Stimulated activated CD4-positive, alpha-beta T cell treated with anti-CD3 and anti-CD28 coated beads, Interleukin-2, amount 100 ng/mL, for 4 hours (primary cell): Measurements from ENCODE around the gene FGL2.
"Not testable (repeated sequence)": the region's sequence is repeated elsewhere in the genome, so short reads cannot be mapped to it uniquely, and the experiment has no call there.

Source experiments
- DNase-seq: peaks from one replicate; pipeline ENCODE4 v3.0.0-alpha.2; 2020; ENCODE audit warnings: low read depth

Gene FGL2

DNA sequence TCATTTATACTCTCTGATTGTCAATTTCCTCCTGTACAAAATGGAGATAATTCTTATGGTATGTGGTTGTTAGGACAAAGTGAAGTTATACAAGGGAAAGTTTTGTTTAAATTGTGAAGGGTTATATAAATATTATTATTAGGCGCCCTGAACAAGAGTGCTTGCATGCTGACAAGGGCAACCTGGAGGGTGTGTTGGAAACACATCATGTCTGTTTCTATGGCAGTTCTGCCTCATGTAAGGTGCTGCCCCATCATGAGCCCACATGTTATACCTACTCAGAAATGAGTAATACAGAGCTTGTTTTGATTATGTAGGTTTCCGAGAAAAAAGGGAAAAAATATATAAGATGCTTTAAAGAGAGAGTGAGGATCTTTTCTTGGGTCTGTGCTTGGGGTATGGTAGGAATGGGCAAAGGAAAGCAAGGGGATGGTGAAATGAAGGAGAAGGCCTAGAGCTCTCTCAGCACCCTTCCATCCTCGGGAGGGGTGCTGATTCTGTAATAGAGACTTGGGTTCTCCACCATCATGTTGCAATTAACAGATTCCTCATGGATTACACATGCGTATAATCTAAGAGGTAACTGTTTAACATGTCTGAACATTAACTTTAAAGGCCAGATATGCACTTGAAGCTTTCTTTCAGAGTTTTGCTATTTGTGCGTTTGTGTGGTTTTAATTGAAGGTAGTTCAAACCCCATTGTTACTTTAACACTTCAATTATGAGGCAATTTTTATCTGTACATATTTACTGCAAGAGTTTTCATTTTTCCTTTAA, 43.8 kb downstream of the FGL2 start:
- DNase-seq, result not testable (repeated sequence)

DNA sequence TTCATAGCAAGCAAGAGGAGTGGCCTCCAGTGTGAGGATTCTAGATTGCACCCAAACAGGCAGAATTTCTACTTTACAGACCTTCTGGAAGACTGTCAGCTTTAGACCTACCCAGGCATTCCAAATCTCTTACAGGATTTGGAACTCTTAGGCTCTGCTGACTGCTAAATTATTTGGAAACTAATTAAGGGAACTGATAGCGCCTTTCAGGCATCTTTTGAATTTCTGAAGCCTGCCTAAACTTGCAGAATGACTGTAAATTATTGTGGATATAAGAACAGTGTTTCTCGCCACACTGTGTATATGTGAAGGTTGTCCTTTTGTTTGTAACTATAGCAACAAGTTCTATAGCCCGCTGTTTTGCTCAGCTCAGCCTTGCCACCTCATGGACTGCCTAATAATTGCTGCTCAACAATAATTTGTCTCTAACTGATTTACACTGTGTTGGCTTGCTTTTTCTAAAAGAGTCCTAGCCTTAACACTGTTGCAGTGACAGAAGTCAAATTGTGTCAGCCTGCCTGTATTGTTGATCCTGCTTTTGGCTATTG, 44.6 kb downstream of the FGL2 start:
- DNase-seq, result not testable (repeated sequence)

DNA sequence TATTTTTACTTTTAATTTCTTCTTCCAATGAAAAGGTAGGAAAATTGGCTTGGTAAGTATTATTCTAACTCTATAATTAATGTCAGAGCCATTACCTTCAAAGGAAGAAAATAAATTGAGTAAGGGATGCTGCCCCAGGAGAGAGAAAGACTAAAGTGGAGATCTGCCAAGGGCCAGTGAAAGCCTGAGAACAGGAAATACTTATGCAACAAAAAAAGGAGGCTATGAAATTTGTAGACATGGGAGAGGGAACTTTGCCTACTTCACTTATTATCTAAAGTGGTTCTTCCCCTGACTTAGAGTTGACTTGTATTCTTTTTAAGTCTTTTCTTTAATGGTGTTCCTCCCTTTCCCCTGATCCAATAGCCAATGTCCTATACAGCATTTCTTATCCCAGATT, 47.4 kb downstream of the FGL2 start:
- not testable (repeated sequence) for DNase-seq
